Lung (tissue), 16 donors: ENCODE results near the gene MALT1. TPM values are rescaled to one million over a fixed set of nuclear protein-coding genes. Genes with fewer than 3 reads are reported as not detected.

Experiments
- ATAC-seq: fragments of 200-7000 bp; cut with Tn5 transposase; one replicate; pipeline ENCODE4 v1.9.1; 2020; ENCODE audit warnings: moderate number of reproducible peaks; ENCODE audit not compliant: insufficient read depth, low FRiP score
- DNase-seq, 3 donors: peaks; one replicate each; pipeline ENCODE4 v3.0.0-alpha.2; 2013 to 2017
- H3K27ac ChIP-seq, 2 donors: one replicate each; pipeline ENCODE4 v1.5.1; 2013; ENCODE audit warnings: mild to moderate bottlenecking in 2 of 2, moderate library complexity in 2 of 2, control low read depth in 1 of 2, inconsistent platforms in 1 of 2, low read depth in 1 of 2, low read length in 1 of 2
- H3K27me3 ChIP-seq, 3 donors: one replicate each; pipeline ENCODE4 v1.5.1; 2013; ENCODE audit warnings: low read length in 2 of 3; ENCODE audit not compliant: control insufficient read depth in 3 of 3, insufficient read depth in 3 of 3
- H3K36me3 ChIP-seq, 4 donors: one replicate each; pipeline ENCODE4 v1.5.1; 2013; ENCODE audit warnings: low read length in 4 of 4, mild to moderate bottlenecking in 1 of 4, moderate library complexity in 1 of 4; ENCODE audit not compliant: control insufficient read depth in 4 of 4, insufficient read depth in 4 of 4
- H3K4me1 ChIP-seq, 5 donors: one replicate each; pipeline ENCODE4 v1.5.1; 2013; ENCODE audit warnings: low read length in 5 of 5, mild to moderate bottlenecking in 2 of 5, moderate library complexity in 1 of 5; ENCODE audit not compliant: control insufficient read depth in 5 of 5, insufficient read depth in 5 of 5
- H3K4me3 ChIP-seq: one replicate; pipeline ENCODE4 v1.5.1; 2013; ENCODE audit warnings: mild to moderate bottlenecking, control low read depth, moderate library complexity
- H3K9ac ChIP-seq, 2 donors: one replicate each; pipeline ENCODE4 v1.5.1; 2013; ENCODE audit warnings: low read length in 2 of 2, control low read depth in 1 of 2; ENCODE audit not compliant: insufficient read depth in 1 of 2
- H3K9me3 ChIP-seq, 4 donors: one replicate each; pipeline ENCODE4 v1.5.1; 2013; ENCODE audit warnings: low read length in 3 of 4, mild to moderate bottlenecking in 1 of 4, moderate library complexity in 1 of 4; ENCODE audit not compliant: control insufficient read depth in 4 of 4, insufficient read depth in 3 of 4
- WGBS, 2 donors: extraction: QIAGEN DNeasy Blood & Tissue Kit; methylation state at CpG; one replicate each; pipeline ENCODE4 v1.1.7; 2013; 5-methylcytosine and 5-hydroxymethylcytosine counted together
- long read RNA-seq, 5 donors: transcript quantifications; one replicate each; lab custom pipeline, GENCODE V29; 2026
- polyA plus RNA-seq, 2 donors: library from polyadenylated mRNA; stranded (reverse); fragments of 200-250 nt; gene quantifications; one replicate each; pipeline ENCODE4 v1.2.1, GENCODE V29; 2013
- total RNA-seq, 2 donors: library from RNA; depleted of rRNA in 1 of 2; stranded (reverse); fragments of >200 nt in 1 of 2; gene quantifications; one replicate each; pipeline ENCODE4 v1.2.1, GENCODE V29; 2014 to 2021
- TF ChIP-seq, protein P1 (sequence below): IDR thresholded peaks from 2 replicates; pipeline ENCODE4 v1.5.1; 2012; ENCODE audit warnings: mild to moderate bottlenecking; ENCODE audit errors: control extremely low read depth, extremely low read depth
- donor health status: control.
- donor health status: control.
- donor health status: Bipolar disorder and iron deficiency.
- donor health status: healthy.
- donor health status: DM: yes; HTN: yes; CAD: no.

MALT1 gene
- total RNA-seq (10 to 100 TPM; 18.8 to 35.6 TPM), polyA plus RNA-seq (1 to 10 TPM; 6.1 to 6.9 TPM)
- long read RNA-seq, donor 1, full-length matches to known transcripts = 2 of 2 reads
- long read RNA-seq, donor 1, partial matches to known transcripts = 0 of 2 reads
- long read RNA-seq, donor 1, other reads (novel, unspliced or antisense) = 0 of 2 reads
- long read RNA-seq, donor 2 = 0 reads
- long read RNA-seq, donor 3 = 0 reads
- long read RNA-seq, donor 4 = 0 reads
- long read RNA-seq, donor 5 = 0 reads

- WGBS, 2 donors = 1% methylated on average over 32 to 60 of the region's 60 CpGs
- DNase-seq (peak; percentile 94 to 96 (median 96)), ATAC-seq (peak; percentile 97)
- Histone ChIP-seq H3K27ac (peak within 1 kb of the TSS; percentile 96 to 99), H3K9me3 (no peaks in the 10 kb centered on the region), H3K4me3 (peak within 1 kb of the TSS; percentile 68), H3K9ac (peak within 1 kb of the TSS; percentile 63 to 94), H3K4me1 (peaks cover 0 to 7% (median 5%) of the 10 kb centered on the region in 5 donors), H3K27me3 (no peaks in the 10 kb centered on the region), H3K36me3 (no peaks in the 10 kb centered on the region)
- TF ChIP-seq, protein P1, sequence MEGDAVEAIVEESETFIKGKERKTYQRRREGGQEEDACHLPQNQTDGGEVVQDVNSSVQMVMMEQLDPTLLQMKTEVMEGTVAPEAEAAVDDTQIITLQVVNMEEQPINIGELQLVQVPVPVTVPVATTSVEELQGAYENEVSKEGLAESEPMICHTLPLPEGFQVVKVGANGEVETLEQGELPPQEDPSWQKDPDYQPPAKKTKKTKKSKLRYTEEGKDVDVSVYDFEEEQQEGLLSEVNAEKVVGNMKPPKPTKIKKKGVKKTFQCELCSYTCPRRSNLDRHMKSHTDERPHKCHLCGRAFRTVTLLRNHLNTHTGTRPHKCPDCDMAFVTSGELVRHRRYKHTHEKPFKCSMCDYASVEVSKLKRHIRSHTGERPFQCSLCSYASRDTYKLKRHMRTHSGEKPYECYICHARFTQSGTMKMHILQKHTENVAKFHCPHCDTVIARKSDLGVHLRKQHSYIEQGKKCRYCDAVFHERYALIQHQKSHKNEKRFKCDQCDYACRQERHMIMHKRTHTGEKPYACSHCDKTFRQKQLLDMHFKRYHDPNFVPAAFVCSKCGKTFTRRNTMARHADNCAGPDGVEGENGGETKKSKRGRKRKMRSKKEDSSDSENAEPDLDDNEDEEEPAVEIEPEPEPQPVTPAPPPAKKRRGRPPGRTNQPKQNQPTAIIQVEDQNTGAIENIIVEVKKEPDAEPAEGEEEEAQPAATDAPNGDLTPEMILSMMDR = no peak
Measured at GRCh38 chr18:58671111-58671631, at the start of gene MALT1. Gene MALT1 (plus strand): TSS chr18:58671465. CDS start chr18:58671644, 179 bp downstream.

DNA sequence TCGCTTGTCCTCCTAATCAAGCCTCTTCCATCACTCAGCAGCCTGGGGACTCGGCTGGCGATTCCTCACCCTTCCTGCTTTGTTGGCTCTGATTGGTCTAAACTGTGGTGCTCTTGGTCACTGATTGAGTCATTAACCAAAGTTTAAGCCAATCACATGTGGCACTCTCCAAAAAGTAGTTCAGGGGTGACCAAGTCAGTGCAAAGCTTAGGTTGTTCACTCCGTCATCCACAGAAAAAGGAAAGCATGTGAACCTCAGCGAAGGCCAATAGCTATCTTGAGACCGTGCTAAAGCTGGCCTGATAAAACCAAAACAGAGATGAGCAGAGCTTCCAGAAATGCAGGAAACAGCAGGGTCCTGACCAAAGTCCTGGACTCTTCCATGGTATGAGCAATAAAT is 47.3 kb upstream of the MALT1 start:
- Histone ChIP-seq H3K27ac (peak overlapping the region in 1 of 2 donors; percentile 14), H3K27me3 (no peaks in the 10 kb centered on the region), H3K9me3 (no peaks in the 10 kb centered on the region), H3K36me3 (no peaks in the 10 kb centered on the region), H3K9ac (no peak overlapping the region), H3K4me1 (peaks cover 0 to 12% (median 3%) of the 10 kb centered on the region in 5 donors), H3K4me3 (no peak overlapping the region)
- 94 to 99% methylated on average over 6 of the region's 6 CpGs for WGBS, 2 donors
- DNase-seq (no peak), ATAC-seq (no peak)
- TF ChIP-seq, protein P1 = no peak

- H3K36me3 ChIP-seq = no peaks in the 10 kb centered on the region
- peak overlapping the region in 1 of 2 donors; percentile 89 for H3K27ac ChIP-seq
- peaks cover 0 to 15% (median 3%) of the 10 kb centered on the region in 5 donors for H3K4me1 ChIP-seq
- H3K9me3 ChIP-seq = no peaks in the 10 kb centered on the region
- DNase-seq (no peak), ATAC-seq (no peak)
- 91 to 94% methylated on average over 10 of the region's 10 CpGs for WGBS, 2 donors
- TF ChIP-seq, protein P1 = no peak
- no peak overlapping the region for H3K9ac ChIP-seq
- no peaks in the 10 kb centered on the region for H3K27me3 ChIP-seq
- H3K4me3 ChIP-seq = no peak overlapping the region
Measured at GRCh38 chr18:58625839-58626238, 45.4 kb upstream of the MALT1 start.
